ENCODE data around the gene COL6A3. TPM values are rescaled to one million over a fixed set of nuclear protein-coding genes. Genes with fewer than 3 reads are reported as not detected.

The COL6A3 gene
- total and polyA plus RNA-seq, 2 of the 13 experiments (the other 11 are each of a cell fraction or from before 2014, with no cell fraction given): 0.03 TPM; not detected in 1

DNA sequence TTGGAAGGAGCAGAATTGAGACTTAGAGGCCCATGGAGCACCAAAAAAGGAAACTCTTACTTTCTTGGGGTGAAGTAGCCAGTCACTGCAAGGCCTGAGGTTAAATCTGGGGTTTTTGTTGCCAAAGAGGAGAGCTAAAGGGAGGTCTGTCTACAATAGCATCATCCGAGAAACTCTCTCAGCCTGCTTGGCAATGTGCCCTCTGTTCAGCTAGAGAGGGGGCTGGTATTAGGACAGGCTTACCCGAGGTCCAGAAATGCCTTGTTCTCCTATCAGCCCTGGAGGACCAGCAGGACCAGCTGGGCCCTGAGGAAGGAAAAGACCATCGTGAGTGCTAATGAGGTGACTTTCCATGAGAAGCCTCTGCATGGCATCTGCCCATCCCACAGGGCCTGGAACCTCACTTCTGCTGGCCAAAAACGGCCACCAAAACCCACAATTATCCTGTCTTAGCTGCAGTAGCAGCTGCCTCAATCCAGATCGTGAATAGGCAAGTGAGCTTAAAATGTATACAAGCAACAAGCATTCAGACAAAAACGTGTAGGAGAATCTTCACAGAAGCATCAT, 61.6 kb downstream of the COL6A3 start (continued):
- TF ChIP-seq ZNF513 (CRISPR knock-in tag; conservative IDR thresholded peaks at IDR 0.05): no peak

DNA sequence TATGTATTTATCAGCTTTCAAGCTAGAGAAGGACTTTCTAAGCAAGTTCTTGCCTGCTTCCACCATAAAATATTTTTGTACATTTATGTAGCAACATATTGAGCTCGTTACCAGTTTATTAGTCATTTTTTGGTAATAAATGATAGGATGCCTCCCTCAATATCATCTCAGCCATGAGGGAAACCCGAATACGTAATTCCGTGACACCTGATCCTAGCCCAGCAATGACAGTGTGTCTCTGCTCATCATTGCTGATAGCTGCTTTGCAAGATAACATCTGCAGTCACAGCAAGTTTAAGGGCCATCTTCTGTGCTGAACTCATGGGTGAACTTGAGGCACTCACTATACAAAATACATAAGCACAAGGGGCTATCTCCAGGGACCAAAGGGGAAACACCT, 62.2 kb downstream of the COL6A3 start:
- Histone ChIP-seq H3K4me2 (ENCODE audit: low read depth, low read length) (no peak overlapping the region), H4K20me1 (ENCODE audit: insufficient read depth, low read length) (no peaks in the 10 kb centered on the region), H3K4me1 (ENCODE audit: insufficient read depth, low read length) (no peaks in the 10 kb centered on the region), H3K27me3 (ENCODE audit: control insufficient read depth in 1 of 2, insufficient read depth in 2 of 2, low read length in 2 of 2) (peaks cover 3 to 73% of the 10 kb centered on the region in 2 experiments; a peak in 3 of 5 replicates), H3K79me2 (ENCODE audit: insufficient read depth, low read length) (no peaks in the 10 kb centered on the region), H3K27ac (ENCODE audit: extremely low read length, insufficient read depth, low read length) (no peak overlapping the region), H3K4me3 (replicated peaks in 1 of 3; ENCODE audit: insufficient read depth in 1 of 3, low read depth in 2 of 3, low read length in 3 of 3) (no peak overlapping the region), H3K36me3 (replicated peaks in 1 of 2; ENCODE audit: control insufficient read depth in 1 of 2, insufficient read depth in 2 of 2, low read length in 2 of 2) (no peaks in the 10 kb centered on the region), H3K9ac (ENCODE audit: insufficient read depth, low read depth, low read length) (no peak overlapping the region), H3K9me3 (ENCODE audit: low read length) (no peaks in the 10 kb centered on the region), H2AFZ (ENCODE audit: low read length) (no peak overlapping the region)
- WGBS (ENCODE audit: low lambda C conversion rate): 19% methylated on average over 4 of the region's 4 CpGs
- FAIRE-seq: no peak
- in situ Hi-C loops (cut with HindIII; ENCODE audit: extremely low pct_ligation_motif_present, low pct_unique_long_range_greater_than_20kb): no loop called here
- no TSS peak for BruUV-seq (replicated peaks)
- ChIA-PET CTCF (ENCODE audit: low intra/inter-chr PET ratio, low total read pairs) (no interaction called here), POLR2A (no interaction called here)
- no peak for ATAC-seq
- intact Hi-C loops (cut with micrococcal nuclease; ENCODE audit: unreplicated experiment): no loop called here
- TF ChIP-seq ZNF431 (CRISPR knock-in tag; IDR thresholded peaks at IDR 0.05; ENCODE audit: borderline replicate concordance, low read depth) (no peak), ZNF563 (CRISPR knock-in tag; IDR thresholded peaks at IDR 0.05) (no peak), ZNF280D (CRISPR knock-in tag; IDR thresholded peaks at IDR 0.05) (no peak), PHB2 (IDR thresholded peaks at IDR 0.05; ENCODE audit: partially characterized antibody) (no peak), KLF12 (CRISPR knock-in tag; IDR thresholded peaks at IDR 0.05; ENCODE audit: borderline replicate concordance) (no peak), ZSCAN21 (CRISPR knock-in tag; IDR thresholded peaks at IDR 0.05; ENCODE audit: borderline replicate concordance) (no peak), MTF2 (CRISPR knock-in tag; IDR thresholded peaks at IDR 0.05; ENCODE audit: borderline replicate concordance) (no peak)
- DNase-seq (ENCODE audit: low spot score): no peak

Data from HepG2 (cell line).